ENCODE measurements around the gene TUFT1. TPM values are rescaled to one million over a fixed set of nuclear protein-coding genes. Genes with fewer than 3 reads are reported as not detected.

The TUFT1 gene
- total and polyA plus RNA-seq, 2 donors from 2014 or later = 8.9 to 12.9 TPM

DNA sequence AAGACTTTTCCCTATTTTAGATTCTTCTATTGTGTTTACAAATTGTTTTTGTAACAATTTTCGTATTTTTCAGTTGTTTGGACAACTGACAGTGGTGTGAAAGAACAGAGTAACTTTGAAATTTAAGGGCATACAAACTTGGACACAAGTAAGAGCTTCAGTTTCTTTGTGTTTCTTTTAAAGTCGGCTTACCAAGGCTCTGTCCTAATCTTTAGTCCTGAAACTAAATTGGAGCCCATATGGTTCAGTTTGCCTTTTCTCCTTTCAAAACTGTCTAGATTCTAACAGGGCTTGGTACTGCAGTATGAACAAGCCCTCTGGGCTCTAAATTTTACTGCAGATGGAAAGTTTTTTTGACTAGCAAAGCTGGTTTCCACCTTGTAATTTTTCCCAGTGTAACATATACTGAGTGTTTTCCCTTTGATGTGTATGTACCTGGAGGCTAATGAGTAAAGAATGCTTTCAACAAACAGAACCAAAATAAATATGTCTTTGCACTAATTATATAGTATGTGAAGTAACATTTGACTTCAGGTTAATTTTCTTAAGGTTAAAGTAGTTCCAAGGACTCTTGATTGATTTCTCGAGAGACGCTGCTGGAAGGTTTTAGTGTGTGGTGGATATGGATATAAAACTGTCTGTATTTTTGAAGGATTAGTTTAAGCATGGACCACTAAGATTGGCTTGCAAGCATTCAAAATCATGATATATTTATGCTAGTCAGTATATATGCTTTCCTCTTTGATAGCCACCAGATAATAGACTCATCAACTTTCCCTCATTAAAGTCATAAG is 75.8 kb downstream of the TUFT1 start:
- Histone ChIP-seq H3K36me3 (ENCODE audit: control insufficient read depth in 2 of 3, insufficient read depth in 3 of 3, low read length in 3 of 3) (no peaks in the 10 kb centered on the region), H3K9ac (ENCODE audit: low read length in 3 of 3) (no peak overlapping the region), H3K4me3 (ENCODE audit: low read length in 3 of 3) (no peak overlapping the region), H3K4me1 (ENCODE audit: control insufficient read depth in 2 of 3, insufficient read depth in 2 of 3, low read depth in 1 of 3, low read length in 3 of 3) (peaks cover 0 to 16% (median 15%) of the 10 kb centered on the region in 3 donors), H3K27ac (ENCODE audit: low read depth in 2 of 2, low read length in 2 of 2) (no peak overlapping the region), H3K27me3 (ENCODE audit: control insufficient read depth, insufficient read depth, low read length) (no peaks in the 10 kb centered on the region), H3K9me3 (ENCODE audit: control insufficient read depth in 2 of 3, insufficient read depth in 1 of 3, low read length in 3 of 3) (no peaks in the 10 kb centered on the region)
- TF ChIP-seq, protein P1, sequence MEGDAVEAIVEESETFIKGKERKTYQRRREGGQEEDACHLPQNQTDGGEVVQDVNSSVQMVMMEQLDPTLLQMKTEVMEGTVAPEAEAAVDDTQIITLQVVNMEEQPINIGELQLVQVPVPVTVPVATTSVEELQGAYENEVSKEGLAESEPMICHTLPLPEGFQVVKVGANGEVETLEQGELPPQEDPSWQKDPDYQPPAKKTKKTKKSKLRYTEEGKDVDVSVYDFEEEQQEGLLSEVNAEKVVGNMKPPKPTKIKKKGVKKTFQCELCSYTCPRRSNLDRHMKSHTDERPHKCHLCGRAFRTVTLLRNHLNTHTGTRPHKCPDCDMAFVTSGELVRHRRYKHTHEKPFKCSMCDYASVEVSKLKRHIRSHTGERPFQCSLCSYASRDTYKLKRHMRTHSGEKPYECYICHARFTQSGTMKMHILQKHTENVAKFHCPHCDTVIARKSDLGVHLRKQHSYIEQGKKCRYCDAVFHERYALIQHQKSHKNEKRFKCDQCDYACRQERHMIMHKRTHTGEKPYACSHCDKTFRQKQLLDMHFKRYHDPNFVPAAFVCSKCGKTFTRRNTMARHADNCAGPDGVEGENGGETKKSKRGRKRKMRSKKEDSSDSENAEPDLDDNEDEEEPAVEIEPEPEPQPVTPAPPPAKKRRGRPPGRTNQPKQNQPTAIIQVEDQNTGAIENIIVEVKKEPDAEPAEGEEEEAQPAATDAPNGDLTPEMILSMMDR (IDR thresholded peaks at IDR 0.05; ENCODE audit: borderline replicate concordance, extremely low read depth, insufficient read depth) = no peak
- DNase-seq = no peak
- intact Hi-C loops (cut with DNase I) = no loop called here
- no peak for FAIRE-seq

DNA sequence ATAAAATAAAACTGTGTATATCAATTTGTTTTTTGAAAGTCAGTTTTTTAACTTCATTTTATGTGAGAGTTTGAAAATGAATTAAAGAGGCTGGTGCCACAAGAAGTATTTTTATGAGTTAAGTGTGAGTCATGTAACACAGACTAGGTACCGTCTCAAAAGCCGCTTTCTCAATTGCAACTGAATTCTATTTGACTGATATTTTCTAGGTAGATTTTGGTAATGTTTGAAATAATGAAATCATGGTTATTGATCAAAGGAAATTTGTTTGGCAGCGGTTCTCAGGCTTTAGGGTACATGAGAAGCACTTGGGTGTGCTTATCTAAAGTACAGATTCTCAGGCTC is 76.4 kb downstream of the TUFT1 start:
- DNase-seq = no peak
- H3K9me3 ChIP-seq (ENCODE audit: control insufficient read depth in 2 of 3, insufficient read depth in 1 of 3, low read length in 3 of 3) = no peaks in the 10 kb centered on the region
- H3K27me3 ChIP-seq (ENCODE audit: control insufficient read depth, insufficient read depth, low read length) = no peaks in the 10 kb centered on the region
- H3K9ac ChIP-seq (ENCODE audit: low read length in 3 of 3) = no peak overlapping the region
- H3K4me1 ChIP-seq (ENCODE audit: control insufficient read depth in 2 of 3, insufficient read depth in 2 of 3, low read depth in 1 of 3, low read length in 3 of 3) = peaks cover 0 to 16% (median 12%) of the 10 kb centered on the region in 3 donors
- no peak for FAIRE-seq
- intact Hi-C loops (cut with DNase I) = no loop called here
- no peaks in the 10 kb centered on the region for H3K36me3 ChIP-seq (ENCODE audit: control insufficient read depth in 2 of 3, insufficient read depth in 3 of 3, low read length in 3 of 3)
- TF ChIP-seq, protein P1 (IDR thresholded peaks at IDR 0.05; ENCODE audit: borderline replicate concordance, extremely low read depth, insufficient read depth) = no peak
- no peak overlapping the region for H3K27ac ChIP-seq (ENCODE audit: low read depth in 2 of 2, low read length in 2 of 2)
- H3K4me3 ChIP-seq (ENCODE audit: low read length in 3 of 3) = no peak overlapping the region

DNA sequence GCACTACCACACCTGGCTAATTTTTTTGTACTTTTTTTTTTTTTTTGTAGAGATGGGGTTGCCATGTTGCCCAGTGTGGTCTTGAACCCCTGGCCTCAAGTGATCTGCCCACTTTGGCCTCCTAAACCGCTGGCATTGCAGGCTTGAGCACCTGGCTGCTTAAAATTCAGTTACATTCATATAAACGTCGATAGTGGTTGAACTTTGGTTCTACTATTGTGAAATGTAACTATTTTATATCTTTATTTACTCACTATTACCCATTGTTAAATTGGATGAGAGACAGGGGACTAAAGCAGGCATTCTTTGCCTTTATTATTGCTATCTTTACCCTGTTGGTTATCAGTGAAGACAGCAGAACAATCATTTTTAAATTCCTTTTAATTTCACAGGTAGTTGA is 77.9 kb downstream of the TUFT1 start:
- intact Hi-C loops (cut with DNase I) = no loop called here
- DNase-seq (no peak), FAIRE-seq (no peak)
- Histone ChIP-seq H3K4me1 (ENCODE audit: control insufficient read depth in 2 of 3, insufficient read depth in 2 of 3, low read depth in 1 of 3, low read length in 3 of 3) (peaks cover 0 to 14% (median 12%) of the 10 kb centered on the region in 3 donors), H3K27me3 (ENCODE audit: control insufficient read depth, insufficient read depth, low read length) (no peaks in the 10 kb centered on the region), H3K9ac (ENCODE audit: low read length in 3 of 3) (no peak overlapping the region), H3K9me3 (ENCODE audit: control insufficient read depth in 2 of 3, insufficient read depth in 1 of 3, low read length in 3 of 3) (no peaks in the 10 kb centered on the region), H3K4me3 (ENCODE audit: low read length in 3 of 3) (no peak overlapping the region), H3K36me3 (ENCODE audit: control insufficient read depth in 2 of 3, insufficient read depth in 3 of 3, low read length in 3 of 3) (no peaks in the 10 kb centered on the region), H3K27ac (ENCODE audit: low read depth in 2 of 2, low read length in 2 of 2) (no peak overlapping the region)
- TF ChIP-seq, protein P1 (IDR thresholded peaks at IDR 0.05; ENCODE audit: borderline replicate concordance, extremely low read depth, insufficient read depth) = no peak
